Testis (tissue), 2 donors: Measurements from ENCODE around the gene ORM2.

Experiments
- POLR2A ChIP-seq: fragments of 450-650 bp; IDR thresholded peaks from one replicate; pipeline ENCODE4 v1.6.1; 2017; ENCODE audit warnings: antibody characterized with exemption, mild to moderate bottlenecking, moderate library complexity
- TF ChIP-seq, protein P1 (sequence below), 3 experiments: fragments of 450-650 bp in 2 of 3; fragments of 200-600 bp in 1 of 3; sonication (generic) in 1 of 3; IDR thresholded peaks; one replicate each; pipeline ENCODE4 v1.5.1; 2016 to 2019; ENCODE audit warnings: antibody characterized with exemption in 3 of 3, mild to moderate bottlenecking in 2 of 3, moderate library complexity in 1 of 3

DNA sequence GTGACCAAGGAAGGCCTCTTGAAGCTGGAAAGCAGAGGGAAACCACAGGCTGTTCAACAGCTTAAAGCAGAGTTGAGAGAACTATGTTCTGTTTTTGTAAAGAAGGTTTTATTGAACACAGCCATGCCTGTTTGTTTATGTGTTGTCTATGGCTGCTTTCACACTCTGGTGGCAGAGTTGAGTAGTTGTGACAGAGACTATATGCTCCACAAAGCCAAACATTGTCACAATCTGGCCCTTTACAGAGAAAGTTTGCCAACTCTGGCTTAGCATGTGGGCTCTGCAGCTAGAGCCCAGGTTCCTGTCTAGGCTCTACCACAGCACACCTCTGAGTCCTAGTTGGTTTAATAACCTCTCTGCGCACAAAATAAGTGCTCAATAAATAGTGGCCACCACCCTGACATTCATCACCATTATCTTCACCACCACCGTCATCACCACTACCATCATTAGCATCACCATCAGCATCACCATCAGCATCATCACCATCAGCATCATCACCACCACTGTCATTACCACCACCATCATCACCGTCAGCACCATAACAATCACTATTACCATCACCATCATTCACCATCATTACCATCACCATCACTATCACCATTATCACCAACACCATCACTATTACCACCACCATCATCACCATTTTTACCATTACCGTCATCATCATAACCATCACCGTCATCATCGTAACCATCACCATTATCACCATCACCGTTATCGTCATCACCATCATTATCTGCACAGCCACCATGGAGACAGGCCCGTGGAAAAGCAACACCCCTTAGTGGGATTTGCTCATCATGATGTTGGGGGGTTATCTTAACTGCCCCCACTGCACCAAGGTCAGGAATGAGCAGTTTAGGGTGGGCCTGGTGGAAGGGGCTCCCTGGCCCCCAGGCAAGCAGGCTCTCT, 39.8 kb downstream of the ORM2 start:
- TF ChIP-seq, protein P1, sequence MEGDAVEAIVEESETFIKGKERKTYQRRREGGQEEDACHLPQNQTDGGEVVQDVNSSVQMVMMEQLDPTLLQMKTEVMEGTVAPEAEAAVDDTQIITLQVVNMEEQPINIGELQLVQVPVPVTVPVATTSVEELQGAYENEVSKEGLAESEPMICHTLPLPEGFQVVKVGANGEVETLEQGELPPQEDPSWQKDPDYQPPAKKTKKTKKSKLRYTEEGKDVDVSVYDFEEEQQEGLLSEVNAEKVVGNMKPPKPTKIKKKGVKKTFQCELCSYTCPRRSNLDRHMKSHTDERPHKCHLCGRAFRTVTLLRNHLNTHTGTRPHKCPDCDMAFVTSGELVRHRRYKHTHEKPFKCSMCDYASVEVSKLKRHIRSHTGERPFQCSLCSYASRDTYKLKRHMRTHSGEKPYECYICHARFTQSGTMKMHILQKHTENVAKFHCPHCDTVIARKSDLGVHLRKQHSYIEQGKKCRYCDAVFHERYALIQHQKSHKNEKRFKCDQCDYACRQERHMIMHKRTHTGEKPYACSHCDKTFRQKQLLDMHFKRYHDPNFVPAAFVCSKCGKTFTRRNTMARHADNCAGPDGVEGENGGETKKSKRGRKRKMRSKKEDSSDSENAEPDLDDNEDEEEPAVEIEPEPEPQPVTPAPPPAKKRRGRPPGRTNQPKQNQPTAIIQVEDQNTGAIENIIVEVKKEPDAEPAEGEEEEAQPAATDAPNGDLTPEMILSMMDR (IDR thresholded peaks at IDR 0.05), result no peak
- TF ChIP-seq POLR2A, result no peak
